OCI-LY1 (cell line): ENCODE measurements around the gene OR10H4.

ENCODE experiments used
- CTCF ChIP-seq: fragments of 200-600 bp; sonication (generic), shearing (Covaris generic); IDR thresholded peaks from 2 replicates; pipeline ENCODE4 v1.5.1; 2017; ENCODE audit warnings: mild to moderate bottlenecking, antibody characterized with exemption, low read length, moderate library complexity, mixed read lengths
- EZH2 ChIP-seq: fragments of 200-600 bp; sonication (generic), shearing (Covaris generic); IDR thresholded peaks from 2 replicates; pipeline ENCODE4 v1.8.0; 2017; ENCODE audit warnings: borderline replicate concordance, mixed run types, mild to moderate bottlenecking, antibody characterized with exemption, low read length, moderate library complexity, mixed read lengths

DNA sequence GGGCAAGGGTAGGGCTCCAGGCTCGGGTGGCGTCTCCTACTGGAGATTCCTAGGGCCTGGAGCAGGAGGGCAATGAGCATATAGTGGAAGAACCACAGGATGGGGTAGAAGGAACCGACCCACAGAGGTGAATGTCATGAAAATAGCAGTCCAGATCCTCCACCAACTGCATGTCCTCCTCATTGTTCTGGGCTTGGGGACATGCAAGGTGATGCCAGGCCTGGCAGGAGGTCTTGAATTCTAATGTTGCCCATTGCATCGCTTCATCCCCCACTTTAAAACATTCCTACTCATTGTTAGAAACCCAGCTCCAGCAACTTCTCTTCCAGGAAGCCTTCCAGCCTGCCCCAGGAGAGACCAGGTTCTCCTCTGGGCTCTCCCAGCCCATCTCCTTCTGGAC lies 49.4 kb downstream of the OR10H4 start:
- TF ChIP-seq CTCF (no peak), EZH2 (no peak)
